GM21423 (cell line): ENCODE results near the gene CHN1.

Experiments
- ATAC-seq: cut with Tn5 transposase; IDR thresholded peaks from one replicate; pipeline ENCODE4 v1.9.1; 2021; ENCODE audit warnings: mild to moderate bottlenecking, moderate library complexity; ENCODE audit not compliant: unreplicated experiment

Gene CHN1

GRCh38 chr2:174972924-174973323 lies 32.3 kb downstream of the CHN1 start:
- no peak for ATAC-seq

- no peak for ATAC-seq
These were observed 33.1 kb downstream of the CHN1 start for GRCh38 chr2:174971868-174972781.

- ATAC-seq = no peak
These were observed 35.1 kb downstream of the CHN1 start for GRCh38 chr2:174970092-174970491.

GRCh38 chr2:174969091-174969734 lies 36.0 kb downstream of the CHN1 start:
- no peak for ATAC-seq

DNA sequence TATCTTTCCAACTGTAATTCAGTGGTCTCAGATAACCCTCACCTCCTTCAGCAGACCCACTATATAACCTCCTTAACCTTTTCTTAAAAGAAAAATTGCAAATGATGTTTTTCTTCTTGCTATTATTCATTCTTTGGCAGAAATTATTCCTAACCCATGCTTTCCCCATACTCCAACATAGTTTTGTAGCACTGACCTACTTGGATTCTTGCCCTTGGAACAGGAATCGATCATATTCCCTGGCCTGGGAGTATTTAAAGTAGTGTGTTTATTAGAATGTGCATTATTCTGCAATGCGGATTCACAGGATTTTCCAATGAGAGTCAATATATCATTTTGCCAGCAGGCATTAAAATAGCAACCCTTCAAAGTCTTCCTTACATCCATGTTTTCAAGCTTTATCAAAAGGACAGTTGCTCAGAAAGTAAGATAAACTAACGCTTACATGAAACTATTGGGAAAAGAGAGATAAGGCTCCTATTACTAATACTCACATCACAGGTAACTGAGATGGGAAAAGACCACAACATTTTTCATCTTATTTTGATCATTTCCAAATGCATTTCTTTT lies 37.4 kb downstream of the CHN1 start:
- ATAC-seq = no peak

- ATAC-seq = no peak
These were observed 38.1 kb downstream of the CHN1 start for GRCh38 chr2:174967086-174967485.

DNA sequence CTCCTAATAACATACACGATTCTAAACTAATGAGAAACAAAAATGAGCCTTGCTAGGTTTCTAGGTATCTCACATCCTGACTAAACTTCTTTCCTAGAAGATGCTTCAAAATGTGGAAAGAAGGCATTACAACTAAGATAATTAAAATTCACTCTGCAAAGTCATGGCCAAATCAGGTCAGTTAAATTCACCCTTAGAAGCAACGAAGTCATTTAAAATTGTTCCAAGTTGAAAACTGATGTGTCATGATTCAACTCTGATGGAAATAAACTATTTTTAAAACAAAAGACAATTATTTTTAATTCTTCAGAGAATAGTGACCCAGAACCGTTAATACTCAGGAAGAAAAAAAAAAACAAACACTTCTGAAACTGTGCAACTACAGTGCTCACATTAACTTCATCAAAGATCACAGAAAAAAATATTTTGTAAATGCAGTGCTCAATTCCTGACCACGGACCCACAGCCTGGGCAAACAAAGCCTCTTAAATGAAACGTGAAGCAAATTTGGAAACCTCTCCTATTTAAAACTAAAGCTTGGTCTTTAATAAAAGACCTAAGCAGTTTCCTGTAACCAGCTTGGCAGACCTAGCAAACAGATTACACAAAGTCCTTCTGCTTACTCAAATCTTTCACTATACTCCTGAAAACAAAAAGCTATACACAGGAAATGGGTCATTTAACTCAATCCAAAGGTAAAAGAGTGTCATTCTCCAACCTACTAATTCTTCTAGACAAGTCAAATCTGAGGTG lies 39.0 kb downstream of the CHN1 start:
- no peak for ATAC-seq

DNA sequence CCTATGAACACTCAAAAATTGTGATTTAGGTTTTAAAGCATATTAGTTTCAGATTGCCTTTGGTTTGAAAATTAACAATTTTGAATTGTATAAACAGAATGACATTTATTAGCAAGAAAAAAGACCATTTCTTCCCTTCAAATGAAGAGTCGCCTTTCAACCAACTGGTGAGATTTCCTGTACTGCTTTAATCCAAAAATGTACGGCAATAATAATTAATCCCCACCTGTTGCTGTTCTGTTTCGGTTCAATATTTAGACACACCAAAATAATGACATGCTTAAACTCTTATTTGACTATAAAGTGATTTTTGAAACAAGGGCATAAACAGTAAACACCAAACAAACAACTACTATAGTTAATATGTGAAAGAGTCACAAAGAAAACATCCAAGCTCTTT lies 39.6 kb downstream of the CHN1 start:
- no peak for ATAC-seq

- ATAC-seq = no peak
These were observed 40.8 kb downstream of the CHN1 start for GRCh38 chr2:174964404-174964803.

DNA sequence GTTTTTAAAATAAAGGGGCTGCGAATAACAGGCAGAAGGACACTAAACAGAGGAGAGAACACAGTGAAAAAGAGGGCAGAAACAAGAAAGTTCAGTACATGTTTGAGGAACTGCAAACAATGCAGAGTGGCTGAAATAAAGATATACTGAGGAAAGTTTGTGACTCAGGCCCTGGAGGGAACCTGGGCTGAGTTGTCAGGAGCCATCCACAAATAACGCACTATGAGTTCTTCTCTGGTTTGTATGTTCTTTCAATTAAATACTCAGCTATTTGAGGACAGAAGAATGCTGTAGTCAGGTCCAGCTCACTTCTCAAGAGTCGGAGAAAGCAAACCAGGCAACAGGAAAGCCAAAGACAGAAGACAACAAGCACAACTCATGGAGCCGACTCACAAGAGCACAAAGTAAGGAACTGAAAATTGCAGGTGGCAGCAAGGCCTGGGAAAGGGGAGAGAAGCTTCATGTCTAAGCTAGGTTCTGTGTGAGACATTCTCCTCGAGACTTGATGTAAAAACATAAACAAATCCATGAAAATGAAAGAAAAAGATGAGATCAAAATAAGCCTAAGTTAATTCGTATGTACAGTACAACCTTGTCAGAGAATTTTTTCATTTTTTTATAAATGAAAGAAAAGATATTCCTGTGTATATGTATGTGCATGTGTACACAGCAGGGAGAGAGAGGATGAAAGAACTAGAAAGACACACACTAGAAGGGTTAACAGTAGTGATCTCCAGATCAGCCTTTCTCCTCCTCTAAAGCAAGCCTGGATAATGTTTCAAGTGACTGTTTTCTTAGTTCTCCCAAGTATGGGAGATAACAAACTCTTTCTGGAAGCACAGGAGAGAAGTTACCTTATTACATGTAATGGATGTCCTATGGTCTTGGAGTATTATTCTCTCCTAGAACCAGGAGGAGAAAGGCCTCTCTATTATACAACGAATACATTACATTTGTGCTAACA lies 41.5 kb downstream of the CHN1 start:
- ATAC-seq = no peak

DNA sequence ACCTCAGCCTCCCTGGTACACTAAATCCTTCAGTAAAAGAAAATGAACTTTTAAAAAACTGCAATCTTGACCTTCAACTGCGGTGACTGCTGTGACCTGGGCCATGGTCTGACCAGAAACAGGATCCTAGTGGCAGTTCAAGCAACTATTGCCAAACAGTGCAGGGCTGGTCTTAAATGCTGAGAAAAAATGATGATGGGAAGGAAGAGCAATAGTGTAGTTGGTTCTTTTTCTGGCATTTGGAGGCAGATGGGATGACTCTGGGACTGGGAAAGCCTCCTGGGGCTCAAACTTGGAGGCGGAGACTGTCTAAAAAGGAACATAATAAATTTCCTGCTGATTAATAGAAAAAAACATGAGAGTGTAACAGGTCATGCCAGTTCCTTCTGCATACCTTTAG lies 45.4 kb downstream of the CHN1 start:
- no peak for ATAC-seq

GRCh38 chr2:174957050-174957449 lies 48.1 kb downstream of the CHN1 start:
- no peak for ATAC-seq

DNA sequence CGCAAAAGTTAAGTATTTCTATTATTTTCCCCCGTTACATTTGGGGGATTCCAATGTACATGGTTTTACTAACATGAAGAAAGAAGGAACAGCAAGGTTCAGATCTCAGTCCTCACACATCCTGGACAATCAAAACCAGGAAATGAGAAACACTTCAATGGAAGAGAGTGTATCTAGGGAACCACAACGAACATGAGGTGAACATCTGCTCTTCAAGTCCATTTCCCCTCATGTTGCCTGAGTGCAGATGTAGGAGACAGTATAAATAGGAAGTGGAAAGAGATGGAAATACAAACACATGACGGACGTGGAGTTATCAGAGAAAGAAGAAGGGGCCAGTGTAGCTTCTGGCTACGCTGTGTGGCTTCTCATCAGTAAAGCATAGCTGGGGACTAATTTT lies 52.6 kb downstream of the CHN1 start:
- no peak for ATAC-seq

DNA sequence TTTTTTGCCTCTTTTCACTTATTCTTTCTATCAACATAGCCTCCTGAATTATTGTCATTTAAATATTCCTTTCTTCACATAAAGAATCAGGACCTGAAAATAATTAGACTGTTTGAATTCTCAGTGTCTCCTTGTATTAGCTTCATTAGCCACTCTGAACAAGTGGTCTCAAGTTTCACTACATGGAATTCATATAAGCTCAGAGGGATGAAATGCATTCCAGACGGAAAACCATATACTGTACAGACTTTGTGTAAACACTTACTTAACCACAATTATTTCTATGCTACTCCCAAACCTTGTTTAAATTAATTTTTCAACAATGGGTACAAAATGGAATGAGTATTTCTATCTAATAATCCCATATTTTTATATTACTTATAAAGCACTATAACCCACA lies 53.4 kb downstream of the CHN1 start:
- ATAC-seq = no peak

GRCh38 chr2:174949988-174950687 lies 55.0 kb downstream of the CHN1 start:
- no peak for ATAC-seq

DNA sequence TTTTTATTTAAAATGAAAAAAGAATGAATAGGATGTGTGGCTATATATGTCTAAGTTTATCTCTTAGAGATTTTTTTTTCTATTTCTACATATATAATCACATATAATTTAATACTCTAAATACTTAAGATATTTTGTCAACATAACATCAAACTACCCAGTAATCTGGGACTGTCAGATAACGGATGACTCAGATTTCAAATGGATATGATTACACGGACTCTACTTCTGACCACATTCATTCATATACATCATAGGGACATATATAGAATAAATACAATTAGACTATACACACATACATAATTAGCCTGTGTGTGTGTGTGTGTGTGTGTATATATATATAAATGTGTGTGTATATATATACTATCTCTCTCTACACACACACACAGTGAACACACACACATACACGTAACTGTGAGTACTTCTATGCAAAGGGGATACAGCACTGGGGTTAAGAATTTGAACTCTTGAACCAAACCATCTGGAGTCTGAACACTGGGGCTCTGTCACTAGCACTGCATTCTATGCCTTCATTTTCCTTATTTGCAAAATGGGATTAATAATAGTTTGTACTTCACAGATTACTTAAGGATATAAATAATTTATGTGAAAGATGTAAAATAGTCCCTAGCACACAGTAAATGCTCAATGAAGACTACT lies 59.5 kb downstream of the CHN1 start:
- no peak for ATAC-seq

- no peak for ATAC-seq
These were observed 66.1 kb downstream of the CHN1 start for GRCh38 chr2:174939046-174939445.

- no peak for ATAC-seq
These were observed 73.5 kb downstream of the CHN1 start for GRCh38 chr2:174931724-174932123.

DNA sequence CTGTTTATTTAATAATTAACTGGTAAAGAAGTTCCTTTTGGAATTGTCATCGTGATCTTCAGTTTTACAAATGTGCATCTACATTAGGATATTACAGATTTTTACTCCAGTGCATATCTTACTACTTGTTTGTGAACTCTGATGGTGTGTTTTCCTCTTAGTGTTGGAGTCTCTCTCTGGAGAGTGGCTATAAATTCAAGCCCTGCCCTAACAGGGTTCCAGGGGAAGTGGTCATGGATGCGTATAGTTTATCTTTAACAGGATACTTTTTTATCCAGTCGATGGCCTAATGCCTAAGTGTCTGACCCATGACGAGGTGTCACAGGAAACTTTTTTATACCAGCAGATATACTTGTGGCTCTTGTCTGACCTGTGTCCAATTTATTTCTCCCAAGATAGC lies 75.4 kb downstream of the CHN1 start:
- ATAC-seq = no peak
